Kidney epithelial cell (primary cell): ENCODE measurements around the gene BBC3. TPM values are rescaled to one million over a fixed set of nuclear protein-coding genes. Genes with fewer than 3 reads are reported as not detected.
A peak's percentile ranks its signal among the peaks of the same experiment; 100 is the strongest.

Experiments used
- DNase-seq: peaks from one replicate; pipeline ENCODE4 v3.0.0-alpha.2; 2010; ENCODE audit warnings: low read depth
- H3K27me3 ChIP-seq: 2 replicates; pipeline ENCODE4 v1.6.0; 2011; ENCODE audit warnings: low read length; ENCODE audit not compliant: control insufficient read depth, insufficient read depth
- H3K36me3 ChIP-seq: 2 replicates; pipeline ENCODE4 v1.5.1; 2011; ENCODE audit warnings: low read length; ENCODE audit not compliant: control insufficient read depth, insufficient read depth
- H3K4me3 ChIP-seq: 2 replicates; pipeline ENCODE4 v1.5.1; 2011; ENCODE audit warnings: low read depth, mild to moderate bottlenecking, control low read depth, low read length
- CTCF ChIP-seq: IDR thresholded peaks from 2 replicates; pipeline ENCODE4 v1.5.1; 2011; ENCODE audit warnings: mild to moderate bottlenecking, moderate library complexity, low read length, control low read depth, inconsistent platforms; ENCODE audit not compliant: insufficient read depth, poor library complexity, severe bottlenecking
- total RNA-seq: library from RNA; depleted of rRNA; stranded (reverse); fragments of >200 nt; gene quantifications from 2 replicates; pipeline ENCODE4 v1.2.3, GENCODE V29; 2015

BBC3 gene
- total RNA-seq, 1 donor from 2014 or later = 46.8 TPM

DNA sequence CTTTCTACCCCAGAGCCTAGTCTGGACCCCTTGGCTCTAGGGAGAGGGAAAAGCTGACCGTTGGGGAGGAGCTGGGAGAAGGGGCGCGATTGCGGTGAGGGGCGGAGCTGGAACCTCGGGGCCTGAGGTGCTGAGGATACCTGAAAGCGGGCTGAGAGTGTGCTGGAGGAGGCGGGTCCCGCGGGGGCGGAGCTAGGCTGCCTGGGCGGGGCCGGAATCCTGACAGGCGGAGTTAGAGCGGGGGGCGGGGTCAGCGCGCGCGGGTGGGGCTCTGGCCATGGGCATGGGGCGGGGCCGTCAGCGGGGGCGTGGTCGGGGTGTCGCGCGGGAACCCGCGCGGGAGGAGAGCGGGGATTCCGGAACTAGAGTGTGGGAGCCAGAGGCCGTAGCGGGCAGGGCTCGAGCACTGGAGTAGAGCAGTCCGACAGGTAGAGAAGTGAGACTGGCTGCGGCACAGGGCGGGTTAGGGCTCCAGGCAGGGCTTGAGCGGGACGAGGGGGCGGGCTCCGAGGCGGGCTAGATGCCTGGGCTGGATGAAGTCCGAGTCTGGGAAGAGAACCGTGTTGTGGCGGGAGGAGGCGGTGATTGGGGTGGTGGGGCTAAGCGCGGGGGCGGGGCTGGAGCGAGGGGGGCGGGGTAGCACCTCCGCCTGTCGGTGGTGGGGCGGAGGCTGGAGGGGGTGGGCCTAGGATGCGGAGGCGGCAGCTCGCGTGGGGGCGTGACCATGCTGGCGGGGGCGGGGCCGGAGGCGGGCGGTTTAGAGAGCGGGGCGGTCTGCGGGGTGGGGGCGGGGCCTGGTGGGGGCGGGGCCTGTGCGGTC is 43.3 kb upstream of the BBC3 start, which contains the start of gene INAFM1:
INAFM1 (plus strand) TSS at position 815 of the 820 bp plus-strand sequence. CDS start 35 bp downstream, outside the sequence.
- no peaks in the 10 kb centered on the region for H3K36me3 ChIP-seq
- no peak for TF ChIP-seq CTCF
- DNase-seq = no peak
- H3K4me3 ChIP-seq = peak within 1 kb of the TSS; percentile 81
- H3K27me3 ChIP-seq = no peaks in the 10 kb centered on the region

GRCh38 chr19:47273313-47274070 is 42.5 kb upstream of the BBC3 start:
- TF ChIP-seq CTCF = no peak
- no peak for DNase-seq
- no peaks in the 10 kb centered on the region for H3K27me3 ChIP-seq

DNA sequence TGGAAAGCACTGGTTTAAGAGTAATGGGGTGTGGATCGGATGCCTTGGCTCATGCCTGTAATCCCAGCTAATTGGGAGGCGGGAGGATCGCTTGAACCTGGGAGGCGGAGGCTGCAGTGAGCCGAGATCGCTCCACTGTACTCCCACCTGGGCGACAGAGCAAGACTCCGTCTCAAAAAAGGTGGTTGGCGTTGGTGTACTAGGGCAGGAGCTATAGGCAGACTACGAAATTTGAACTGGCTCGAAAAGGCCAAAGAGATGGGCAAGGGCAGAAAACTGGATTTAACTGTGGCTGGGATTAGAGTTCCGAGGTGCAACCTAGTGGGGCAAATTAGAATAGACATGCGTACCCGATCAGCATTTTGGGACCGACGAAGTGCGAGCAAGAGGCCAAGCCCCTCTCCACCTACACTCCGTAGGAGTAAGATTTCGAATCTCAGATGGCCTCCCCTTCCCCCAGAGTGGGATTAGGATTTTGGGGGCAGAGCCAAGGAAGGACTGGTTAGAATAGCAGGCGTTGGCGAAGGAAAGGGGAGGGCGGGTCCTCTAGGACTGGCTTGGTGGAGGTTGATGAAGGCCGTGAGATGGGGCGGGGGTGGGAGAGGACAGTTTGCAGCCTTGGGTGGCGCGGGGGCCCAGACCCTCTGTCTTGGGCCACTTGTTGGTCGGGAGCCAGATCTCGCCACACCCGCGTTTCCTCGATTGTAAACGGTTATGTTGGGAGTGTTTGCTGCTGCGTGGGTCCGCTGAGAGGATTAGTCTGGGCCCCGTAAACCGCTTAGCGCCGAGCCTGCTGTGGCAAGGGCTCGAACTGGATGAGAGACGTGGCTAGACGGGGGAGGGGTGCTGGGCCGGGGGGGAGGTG is 41.7 kb upstream of the BBC3 start:
- no peaks in the 10 kb centered on the region for H3K27me3 ChIP-seq
- no peak for TF ChIP-seq CTCF
- peak overlapping the region; percentile 81 for H3K4me3 ChIP-seq
- DNase-seq = no peak
- H3K36me3 ChIP-seq = no peaks in the 10 kb centered on the region

More at GRCh38 chr19:47273313-47274070, 42.5 kb upstream of the BBC3 start:
- peak overlapping the region; percentile 81 for H3K4me3 ChIP-seq
- no peaks in the 10 kb centered on the region for H3K36me3 ChIP-seq

GRCh38 chr19:47271949-47272348 is 41.0 kb upstream of the BBC3 start:
- no peaks in the 10 kb centered on the region for H3K27me3 ChIP-seq
- DNase-seq = no peak
- H3K4me3 ChIP-seq = no peak overlapping the region
- no peaks in the 10 kb centered on the region for H3K36me3 ChIP-seq
- TF ChIP-seq CTCF = no peak

- no peaks in the 10 kb centered on the region for H3K27me3 ChIP-seq
- no peak for DNase-seq
- H3K4me3 ChIP-seq = no peak overlapping the region
- no peaks in the 10 kb centered on the region for H3K36me3 ChIP-seq
- no peak for TF ChIP-seq CTCF
These were observed 39.4 kb upstream of the BBC3 start for GRCh38 chr19:47270408-47270807.
